Coronary artery (tissue), 2 donors: ENCODE data around the gene SDK2.

Source experiments
- DNase-seq: peaks from one replicate; pipeline ENCODE4 v3.0.0-alpha.2; 2017; ENCODE audit warnings: low spot score
- H3K27ac ChIP-seq, 2 donors: fragments of 200-600 bp; sonication (generic); one replicate each; pipeline ENCODE4 v1.5.1; 2016 to 2019
- H3K4me3 ChIP-seq: fragments of 200-600 bp; sonication (generic); 2 replicates; pipeline ENCODE4 v1.5.1; 2016; ENCODE audit warnings: mild to moderate bottlenecking, moderate library complexity
- TF ChIP-seq, protein P1 (sequence below): fragments of 200-600 bp; sonication (generic); IDR thresholded peaks from one replicate; pipeline ENCODE4 v1.5.1; 2019; ENCODE audit warnings: antibody characterized with exemption

SDK2 gene

DNA sequence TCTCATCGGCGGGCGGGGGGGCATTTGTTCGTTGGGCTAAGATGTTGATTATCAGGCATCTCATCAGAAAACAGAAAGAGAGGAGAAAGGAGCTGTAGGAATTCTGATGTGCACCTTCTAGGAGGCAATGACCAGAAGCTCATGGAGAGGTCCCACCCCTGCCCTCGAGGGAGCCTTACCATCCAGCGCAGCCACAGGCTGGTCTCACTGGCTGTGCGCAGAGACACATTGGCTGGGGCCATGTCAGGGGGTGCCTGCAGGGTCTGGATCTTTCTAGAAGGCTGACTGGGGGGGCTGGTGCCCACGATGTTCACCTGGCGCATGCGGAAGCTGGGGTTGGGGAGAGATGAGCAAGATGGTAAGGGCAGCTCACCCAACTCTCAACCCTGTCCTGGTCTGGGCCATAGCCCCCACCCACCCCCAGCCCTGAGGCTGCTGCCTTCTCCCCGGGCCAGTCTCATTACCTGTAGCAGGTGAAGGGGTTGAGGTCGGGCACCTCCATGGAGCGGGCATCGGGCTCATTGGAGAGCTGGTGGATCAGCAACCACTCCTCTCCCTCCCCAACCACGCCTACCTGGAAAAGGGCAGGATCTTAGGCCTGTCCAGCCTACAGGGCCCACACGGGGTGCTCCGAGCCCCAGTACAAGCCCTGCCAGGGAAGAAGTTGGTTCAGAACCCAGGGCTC is 246.2 kb downstream of the SDK2 start:
- Histone ChIP-seq H3K4me3 (no peak overlapping the region), H3K27ac (no peak overlapping the region)
- no peak for DNase-seq
- TF ChIP-seq, protein P1, sequence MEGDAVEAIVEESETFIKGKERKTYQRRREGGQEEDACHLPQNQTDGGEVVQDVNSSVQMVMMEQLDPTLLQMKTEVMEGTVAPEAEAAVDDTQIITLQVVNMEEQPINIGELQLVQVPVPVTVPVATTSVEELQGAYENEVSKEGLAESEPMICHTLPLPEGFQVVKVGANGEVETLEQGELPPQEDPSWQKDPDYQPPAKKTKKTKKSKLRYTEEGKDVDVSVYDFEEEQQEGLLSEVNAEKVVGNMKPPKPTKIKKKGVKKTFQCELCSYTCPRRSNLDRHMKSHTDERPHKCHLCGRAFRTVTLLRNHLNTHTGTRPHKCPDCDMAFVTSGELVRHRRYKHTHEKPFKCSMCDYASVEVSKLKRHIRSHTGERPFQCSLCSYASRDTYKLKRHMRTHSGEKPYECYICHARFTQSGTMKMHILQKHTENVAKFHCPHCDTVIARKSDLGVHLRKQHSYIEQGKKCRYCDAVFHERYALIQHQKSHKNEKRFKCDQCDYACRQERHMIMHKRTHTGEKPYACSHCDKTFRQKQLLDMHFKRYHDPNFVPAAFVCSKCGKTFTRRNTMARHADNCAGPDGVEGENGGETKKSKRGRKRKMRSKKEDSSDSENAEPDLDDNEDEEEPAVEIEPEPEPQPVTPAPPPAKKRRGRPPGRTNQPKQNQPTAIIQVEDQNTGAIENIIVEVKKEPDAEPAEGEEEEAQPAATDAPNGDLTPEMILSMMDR, result no peak

DNA sequence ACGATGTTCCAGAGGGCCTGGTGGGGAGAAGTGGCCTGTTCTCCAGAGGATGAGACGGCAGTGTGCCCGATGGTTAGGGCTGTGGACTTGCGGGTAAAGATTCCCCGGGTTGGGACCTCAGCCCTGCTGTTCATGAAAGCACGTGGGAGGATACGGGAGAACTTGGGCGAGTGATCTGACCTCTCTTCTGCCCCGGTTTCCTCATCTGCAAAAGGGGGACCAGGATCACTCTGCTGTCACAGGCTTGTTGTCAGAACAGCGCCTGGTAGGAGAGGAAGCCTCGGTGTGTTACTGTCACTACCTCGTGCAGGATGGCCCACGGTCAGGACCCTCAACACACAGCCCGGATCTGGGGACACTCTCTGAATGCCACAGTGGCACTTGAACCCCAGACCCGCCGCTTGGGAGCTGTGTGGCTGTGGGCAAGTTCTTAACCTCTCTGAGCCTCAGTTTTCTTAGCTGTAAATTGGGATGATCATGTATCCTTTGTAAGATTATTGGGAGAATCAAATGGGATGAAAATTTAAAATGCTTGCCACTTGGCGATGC is 246.9 kb downstream of the SDK2 start:
- DNase-seq, result no peak
- no peak overlapping the region for H3K27ac ChIP-seq
- TF ChIP-seq, protein P1, result no peak
- no peak overlapping the region for H3K4me3 ChIP-seq

DNA sequence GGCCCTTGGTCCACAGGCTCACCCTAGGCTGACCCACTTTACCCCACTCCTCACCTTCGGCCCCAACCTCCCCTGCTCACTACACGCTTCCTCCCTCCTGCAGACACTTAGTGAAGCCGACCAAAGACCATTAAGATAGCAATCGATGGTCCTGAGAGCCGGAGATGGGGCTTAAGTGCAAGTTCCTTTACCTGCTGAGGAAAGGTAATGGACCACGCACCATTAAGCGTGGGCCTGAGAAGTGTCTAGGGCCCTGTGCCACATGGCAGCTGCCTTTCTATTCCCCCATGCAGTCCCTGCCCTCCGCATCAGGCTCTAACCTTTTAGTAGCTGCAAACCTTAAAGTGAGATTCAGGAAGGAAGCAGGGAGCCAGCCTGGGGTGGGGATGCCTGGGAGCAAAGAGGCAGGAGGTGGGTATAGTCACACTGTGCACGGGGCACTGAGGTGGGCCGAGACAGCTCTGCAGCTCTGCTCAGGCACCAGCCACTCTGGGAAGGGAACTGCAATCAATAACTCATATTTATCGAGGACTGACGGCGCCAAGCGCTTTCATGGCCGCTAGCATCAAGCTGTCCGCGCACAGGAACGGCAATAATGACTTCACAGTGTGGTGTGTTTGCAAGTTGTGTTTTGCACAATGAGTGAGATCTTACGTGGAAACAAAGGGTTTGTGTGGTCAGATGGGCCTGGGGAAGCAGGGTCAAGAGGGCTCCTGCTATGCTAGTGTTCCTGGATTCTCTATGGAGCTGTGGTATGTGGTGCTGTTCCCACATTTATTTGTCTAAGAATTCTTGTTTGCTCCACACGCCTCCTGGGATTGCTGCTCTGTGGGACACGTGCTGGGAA is 247.6 kb downstream of the SDK2 start:
- Histone ChIP-seq H3K4me3 (no peak overlapping the region), H3K27ac (no peak overlapping the region)
- TF ChIP-seq, protein P1, result no peak
- no peak for DNase-seq

DNA sequence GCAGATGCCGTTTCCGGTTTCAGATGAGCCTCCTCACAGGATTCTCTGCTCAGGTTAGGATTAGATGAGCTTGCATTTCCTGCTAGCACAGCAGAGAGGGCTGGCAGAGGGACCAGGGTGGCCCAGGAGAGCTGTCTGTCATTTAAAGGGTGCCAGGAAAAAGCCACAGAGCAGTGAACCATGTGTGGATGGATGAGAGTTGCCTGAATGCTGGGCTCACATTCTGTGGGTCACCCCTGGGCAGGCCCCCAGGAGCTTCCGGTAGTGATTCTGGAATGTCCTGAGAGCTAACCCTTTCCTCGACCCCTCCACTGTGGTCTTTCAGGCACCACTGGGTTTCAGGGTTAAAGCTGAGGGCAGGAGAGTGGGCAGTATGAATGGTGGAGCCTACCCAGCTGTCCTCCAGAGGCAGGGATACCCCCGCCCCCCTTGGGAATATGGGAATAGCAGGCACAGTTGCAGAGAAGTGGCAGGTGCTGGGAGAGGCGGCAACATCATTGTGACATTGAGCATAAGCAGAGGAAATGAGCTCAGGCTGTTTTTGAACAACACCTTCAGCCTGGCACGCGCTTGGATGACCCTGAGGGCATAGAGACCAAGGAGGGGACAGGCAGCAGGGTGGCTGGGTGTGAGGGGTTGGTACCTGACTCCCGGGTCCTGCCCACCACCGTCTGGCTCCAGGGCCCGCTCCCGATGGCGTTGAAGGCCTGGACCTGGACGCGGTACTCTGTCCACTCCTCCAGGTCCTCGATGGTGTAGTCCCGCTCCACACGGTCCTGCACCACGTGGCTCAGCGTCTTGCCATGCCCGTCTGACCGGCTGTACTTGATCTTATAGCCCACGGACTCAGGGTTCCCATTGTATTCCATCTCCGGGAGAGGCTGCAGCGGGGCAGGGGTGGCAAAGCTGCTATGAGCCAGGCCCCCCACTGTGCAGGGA is 249.5 kb downstream of the SDK2 start:
- H3K4me3 ChIP-seq, result no peak overlapping the region
- DNase-seq, result no peak
- H3K27ac ChIP-seq, result no peak overlapping the region
- TF ChIP-seq, protein P1, result no peak

DNA sequence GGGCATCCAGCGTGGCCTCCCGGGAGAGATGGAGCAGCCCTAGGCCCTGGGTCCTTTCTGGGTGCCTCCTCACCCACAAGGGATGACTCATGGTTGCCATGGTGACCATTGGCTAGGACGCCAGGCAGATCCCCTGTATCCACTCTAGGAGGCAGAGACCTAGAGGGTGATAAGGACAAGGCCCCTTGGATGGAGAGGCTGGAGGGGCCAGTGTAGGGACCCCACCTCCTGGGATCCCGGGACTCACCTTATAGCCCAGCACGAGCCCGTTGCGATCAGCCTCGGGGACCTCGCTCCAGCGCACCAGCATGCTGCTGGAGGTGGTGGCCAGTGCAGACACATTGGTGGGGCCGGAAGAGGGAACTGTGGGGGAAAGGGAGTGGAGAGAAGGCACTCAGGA is 250.3 kb downstream of the SDK2 start:
- TF ChIP-seq, protein P1, result no peak
- no peak for DNase-seq
- no peak overlapping the region for H3K27ac ChIP-seq
- H3K4me3 ChIP-seq, result no peak overlapping the region

DNA sequence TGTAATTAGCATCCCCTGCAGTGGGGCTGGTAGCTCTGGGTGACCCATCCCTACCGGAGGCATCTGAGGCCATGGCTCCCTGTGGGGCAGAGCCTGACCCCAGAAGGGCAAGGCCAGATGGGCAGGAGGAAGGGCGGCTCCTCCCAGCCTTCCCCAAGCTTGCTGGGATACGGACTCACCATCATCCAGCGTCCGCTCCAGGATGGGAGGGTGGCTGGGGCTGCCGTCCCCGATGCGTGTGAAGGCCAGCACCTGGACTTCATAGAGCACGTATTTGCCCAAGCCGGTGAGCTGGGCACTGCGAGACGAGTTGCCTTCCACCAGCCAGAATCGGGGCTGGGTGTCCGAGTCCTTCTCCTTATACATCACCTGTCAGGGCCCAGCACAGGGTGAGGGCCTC is 250.9 kb downstream of the SDK2 start:
- TF ChIP-seq, protein P1, result no peak
- Histone ChIP-seq H3K27ac (no peak overlapping the region), H3K4me3 (no peak overlapping the region)
- no peak for DNase-seq
